Measurements from ENCODE around the gene TBC1D2B. TPM values are rescaled to one million over a fixed set of nuclear protein-coding genes. Genes with fewer than 3 reads are reported as not detected.
A peak's percentile ranks its signal among the peaks of the same experiment; 100 is the strongest.

Gene TBC1D2B
- total and polyA plus RNA-seq, 4 donors, result 21.8 to 62.9 (median 38.9) TPM

DNA sequence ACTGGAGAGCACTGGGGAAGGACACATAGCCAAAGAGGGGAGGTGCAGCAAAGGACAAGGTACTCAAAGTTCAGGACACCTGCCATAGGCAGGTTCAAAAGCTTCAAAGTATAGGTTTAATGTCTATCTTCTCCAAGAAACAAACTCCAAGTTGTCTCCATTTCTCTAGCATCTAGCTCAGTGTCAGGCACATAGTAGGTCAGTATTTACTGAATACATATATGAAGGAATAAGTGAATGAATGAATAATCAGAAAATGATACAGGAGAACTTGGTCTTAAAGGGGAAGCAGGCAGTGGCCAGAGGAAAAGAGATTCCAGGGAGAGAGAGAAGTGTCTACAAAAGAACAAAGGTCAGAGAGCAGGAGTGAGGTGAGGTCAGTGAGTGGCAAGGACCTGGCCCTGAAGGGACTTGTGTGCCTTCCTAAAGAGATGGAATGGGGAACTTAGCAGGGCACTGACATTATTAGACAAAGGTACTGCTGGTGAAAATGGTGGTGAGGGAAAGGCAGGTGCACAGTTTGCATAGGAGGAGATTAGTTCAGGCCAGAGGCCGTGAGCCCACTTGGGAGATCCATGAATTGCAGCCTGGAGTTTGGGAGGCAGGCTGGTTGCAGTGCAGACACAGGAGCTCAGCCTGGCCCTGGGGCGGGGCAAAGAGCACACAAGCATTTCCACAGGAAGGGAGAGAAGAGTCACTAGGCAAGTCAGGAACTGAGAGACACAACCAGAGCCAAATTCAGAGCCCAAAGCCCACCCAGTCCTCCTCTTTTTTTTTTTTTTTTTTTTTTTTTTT, 21.4 kb downstream of the TBC1D2B start:
- H3K27me3 ChIP-seq (ENCODE audit: control insufficient read depth in 3 of 3, insufficient read depth in 3 of 3, low read length in 2 of 3), result peaks cover 0 to 2% (median 0%) of the 10 kb centered on the region in 3 donors
- H3K4me3 ChIP-seq, result no peak overlapping the region
- no peak for ATAC-seq (ENCODE audit: insufficient read depth, low FRiP score)
- WGBS, 2 donors, result 21 to 24% methylated on average over 2 of the region's 2 CpGs
- H3K9ac ChIP-seq (ENCODE audit: insufficient read depth in 1 of 2, low read length in 2 of 2), result no peak overlapping the region
- DNase-seq, result no peak
- peaks cover 6 to 39% (median 32%) of the 10 kb centered on the region in 5 donors for H3K4me1 ChIP-seq (ENCODE audit: control insufficient read depth in 5 of 5, insufficient read depth in 5 of 5, low read length in 5 of 5)
- peak overlapping the region in 1 of 2 donors; percentile 87 for H3K27ac ChIP-seq (ENCODE audit: low read depth in 1 of 2, low read length in 1 of 2)
- no peak for TF ChIP-seq CTCF (IDR thresholded peaks at IDR 0.05; ENCODE audit: control extremely low read depth, extremely low read depth)
- H3K9me3 ChIP-seq (ENCODE audit: control insufficient read depth in 4 of 4, insufficient read depth in 3 of 4, low read length in 3 of 4), result no peaks in the 10 kb centered on the region
- H3K36me3 ChIP-seq (ENCODE audit: control insufficient read depth in 4 of 4, insufficient read depth in 4 of 4, low read length in 4 of 4), result peaks cover 0 to 13% (median 6%) of the 10 kb centered on the region in 4 donors

DNA sequence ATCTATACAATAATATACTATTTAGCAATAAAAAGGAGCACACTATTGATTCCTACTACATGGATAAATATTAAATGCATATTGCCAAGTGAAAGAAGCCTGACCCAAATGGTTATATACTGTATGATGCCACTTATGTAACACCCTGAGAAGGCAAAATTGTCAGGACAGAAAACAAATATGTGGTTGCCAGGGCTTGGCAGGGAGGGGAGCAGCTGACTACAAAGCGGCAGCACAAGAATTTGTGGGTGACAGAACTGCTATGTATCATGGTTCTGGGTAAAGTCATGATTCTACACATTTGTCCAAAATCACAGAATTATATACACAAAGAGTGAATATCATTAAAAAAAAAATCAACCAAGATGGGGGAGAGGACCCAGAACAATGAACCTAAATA, 22.5 kb downstream of the TBC1D2B start:
- Histone ChIP-seq H3K9me3 (ENCODE audit: control insufficient read depth in 4 of 4, insufficient read depth in 3 of 4, low read length in 3 of 4) (no peaks in the 10 kb centered on the region), H3K27me3 (ENCODE audit: control insufficient read depth in 3 of 3, insufficient read depth in 3 of 3, low read length in 2 of 3) (peaks cover 0 to 2% (median 0%) of the 10 kb centered on the region in 3 donors), H3K27ac (ENCODE audit: low read depth in 1 of 2, low read length in 1 of 2) (no peak overlapping the region), H3K4me3 (no peak overlapping the region), H3K36me3 (ENCODE audit: control insufficient read depth in 4 of 4, insufficient read depth in 4 of 4, low read length in 4 of 4) (peaks cover 3 to 15% (median 6%) of the 10 kb centered on the region in 4 donors), H3K9ac (ENCODE audit: insufficient read depth in 1 of 2, low read length in 2 of 2) (no peak overlapping the region), H3K4me1 (ENCODE audit: control insufficient read depth in 5 of 5, insufficient read depth in 5 of 5, low read length in 5 of 5) (peaks cover 14 to 41% (median 38%) of the 10 kb centered on the region in 5 donors)
- ATAC-seq (ENCODE audit: insufficient read depth, low FRiP score) (no peak), DNase-seq (no peak)
- WGBS, 2 donors, result 50 to 70% methylated on average over 1 of the region's 1 CpG
- TF ChIP-seq CTCF (IDR thresholded peaks at IDR 0.05; ENCODE audit: control extremely low read depth, extremely low read depth), result no peak

GRCh38 chr15:78054518-78054917, 23.0 kb downstream of the TBC1D2B start:
- Histone ChIP-seq H3K9ac (ENCODE audit: insufficient read depth in 1 of 2, low read length in 2 of 2) (no peak overlapping the region), H3K4me3 (no peak overlapping the region), H3K27me3 (ENCODE audit: control insufficient read depth in 3 of 3, insufficient read depth in 3 of 3, low read length in 2 of 3) (peaks cover 0 to 2% (median 0%) of the 10 kb centered on the region in 3 donors), H3K36me3 (ENCODE audit: control insufficient read depth in 4 of 4, insufficient read depth in 4 of 4, low read length in 4 of 4) (peaks cover 4 to 16% (median 7%) of the 10 kb centered on the region in 4 donors), H3K4me1 (ENCODE audit: control insufficient read depth in 5 of 5, insufficient read depth in 5 of 5, low read length in 5 of 5) (peaks cover 14 to 41% (median 40%) of the 10 kb centered on the region in 5 donors), H3K27ac (ENCODE audit: low read depth in 1 of 2, low read length in 1 of 2) (no peak overlapping the region), H3K9me3 (ENCODE audit: control insufficient read depth in 4 of 4, insufficient read depth in 3 of 4, low read length in 3 of 4) (no peaks in the 10 kb centered on the region)
- TF ChIP-seq CTCF (IDR thresholded peaks at IDR 0.05; ENCODE audit: control extremely low read depth, extremely low read depth), result no peak
- ATAC-seq (ENCODE audit: insufficient read depth, low FRiP score) (no peak), DNase-seq (no peak)
- WGBS, 2 donors, result 77 to 89% methylated on average over 2 of the region's 2 CpGs

All from lung (tissue), 12 donors.